ENCODE data around the gene CRYBG3. TPM values are rescaled to one million over a fixed set of nuclear protein-coding genes. Genes with fewer than 3 reads are reported as not detected.

The CRYBG3 gene
- total RNA-seq, 3 donors from 2014 or later (not counting 1 experiment from before 2014, with no cell fraction given): 1.1 to 2.4 (median 1.8) TPM

DNA sequence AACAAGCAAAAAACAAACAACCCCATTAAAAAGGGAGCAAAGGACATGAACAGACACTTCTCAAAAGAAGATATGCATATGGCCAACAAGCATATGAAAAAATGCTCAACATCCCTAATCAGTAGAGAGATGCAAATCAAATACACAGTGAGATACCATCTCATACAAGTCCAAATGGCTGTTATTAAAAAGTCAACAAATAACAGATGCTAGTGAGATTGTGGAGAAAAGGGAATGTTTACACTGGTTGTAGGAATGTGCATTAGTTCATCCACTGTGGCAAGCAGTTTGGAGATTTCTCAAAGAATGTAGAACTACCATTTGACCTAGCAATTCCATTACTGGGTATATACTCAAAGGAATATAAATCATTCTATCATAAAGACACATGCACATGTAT, 105.9 kb downstream of the CRYBG3 start:
- H3K4me1 ChIP-seq (ENCODE audit: control insufficient read depth, insufficient read depth, low read length): no peaks in the 10 kb centered on the region
- no peaks in the 10 kb centered on the region for H3K9me3 ChIP-seq (ENCODE audit: control insufficient read depth, insufficient read depth, low read length)
- no peaks in the 10 kb centered on the region for H3K36me3 Mint-ChIP-seq
- ATAC-seq (no peak), DNase-seq (no peak)
- no peak overlapping the region for H3K27ac ChIP-seq (ENCODE audit: low read length)
- no peaks in the 10 kb centered on the region for H3K27me3 ChIP-seq (ENCODE audit: control insufficient read depth, insufficient read depth, low read length)
- H3K27ac Mint-ChIP-seq: no peak overlapping the region
- no peaks in the 10 kb centered on the region for H3K36me3 ChIP-seq (ENCODE audit: control insufficient read depth, insufficient read depth, low read length)
- no peaks in the 10 kb centered on the region for H3K4me1 Mint-ChIP-seq
- peaks cover 0 to 7% of the 10 kb centered on the region in 2 donors for H3K27me3 Mint-ChIP-seq (ENCODE audit: low read depth in 2 of 2)
- H3K9me3 Mint-ChIP-seq: no peaks in the 10 kb centered on the region
- no peak overlapping the region for H3K4me3 ChIP-seq (ENCODE audit: low read length)
- H3K4me3 Mint-ChIP-seq: no peak overlapping the region
- TF ChIP-seq CTCF (IDR thresholded peaks at IDR 0.05): no peak
- intact Hi-C loops (cut with micrococcal nuclease): no loop called here

DNA sequence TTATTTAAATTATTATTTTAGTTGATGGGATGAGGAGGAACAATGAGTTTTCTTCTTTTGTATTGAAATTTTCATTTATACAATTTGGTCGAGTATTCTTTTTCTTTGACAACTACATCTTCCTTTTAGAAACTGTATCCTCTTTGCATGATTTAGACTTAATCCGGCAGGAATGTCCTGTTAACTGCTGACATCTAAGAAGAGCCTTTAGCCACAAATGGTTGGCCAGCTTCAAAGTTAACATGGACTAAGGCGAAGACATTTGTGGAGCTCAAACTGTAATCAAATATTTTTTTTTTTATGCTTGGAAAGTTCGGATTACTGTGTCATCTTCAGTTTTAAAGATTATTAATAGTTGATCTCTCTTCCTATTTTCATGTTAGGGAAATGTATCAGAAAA, 107.2 kb downstream of the CRYBG3 start:
- H3K36me3 Mint-ChIP-seq: no peaks in the 10 kb centered on the region
- Histone ChIP-seq H3K9me3 (ENCODE audit: control insufficient read depth, insufficient read depth, low read length) (no peaks in the 10 kb centered on the region), H3K4me1 (ENCODE audit: control insufficient read depth, insufficient read depth, low read length) (no peaks in the 10 kb centered on the region), H3K27ac (ENCODE audit: low read length) (no peak overlapping the region), H3K27me3 (ENCODE audit: control insufficient read depth, insufficient read depth, low read length) (no peaks in the 10 kb centered on the region), H3K4me3 (ENCODE audit: low read length) (no peak overlapping the region), H3K36me3 (ENCODE audit: control insufficient read depth, insufficient read depth, low read length) (no peaks in the 10 kb centered on the region)
- no peaks in the 10 kb centered on the region for H3K4me1 Mint-ChIP-seq
- no peaks in the 10 kb centered on the region for H3K9me3 Mint-ChIP-seq
- DNase-seq (no peak), ATAC-seq (no peak)
- peaks cover 0 to 7% of the 10 kb centered on the region in 2 donors for H3K27me3 Mint-ChIP-seq (ENCODE audit: low read depth in 2 of 2)
- WGBS (ENCODE audit: insufficient coverage): 86% methylated on average over 3 of the region's 4 CpGs
- intact Hi-C loops (cut with micrococcal nuclease): no loop called here
- H3K4me3 Mint-ChIP-seq: no peak overlapping the region
- no peak for TF ChIP-seq CTCF (IDR thresholded peaks at IDR 0.05)
- H3K27ac Mint-ChIP-seq: no peak overlapping the region

GRCh38 chr3:97930018-97930417, 108.2 kb downstream of the CRYBG3 start:
- no peaks in the 10 kb centered on the region for H3K4me1 ChIP-seq (ENCODE audit: control insufficient read depth, insufficient read depth, low read length)
- peaks cover 0 to 7% of the 10 kb centered on the region in 2 donors for H3K27me3 Mint-ChIP-seq (ENCODE audit: low read depth in 2 of 2)
- TF ChIP-seq CTCF (IDR thresholded peaks at IDR 0.05): no peak
- H3K36me3 ChIP-seq (ENCODE audit: control insufficient read depth, insufficient read depth, low read length): no peaks in the 10 kb centered on the region
- H3K9me3 Mint-ChIP-seq: no peaks in the 10 kb centered on the region
- H3K36me3 Mint-ChIP-seq: no peaks in the 10 kb centered on the region
- ATAC-seq: no peak
- H3K27ac ChIP-seq (ENCODE audit: low read length): no peak overlapping the region
- no peaks in the 10 kb centered on the region for H3K9me3 ChIP-seq (ENCODE audit: control insufficient read depth, insufficient read depth, low read length)
- no peak overlapping the region for H3K4me3 ChIP-seq (ENCODE audit: low read length)
- intact Hi-C loops (cut with micrococcal nuclease): no loop called here
- H3K27me3 ChIP-seq (ENCODE audit: control insufficient read depth, insufficient read depth, low read length): no peaks in the 10 kb centered on the region
- no peaks in the 10 kb centered on the region for H3K4me1 Mint-ChIP-seq
- H3K4me3 Mint-ChIP-seq: no peak overlapping the region
- H3K27ac Mint-ChIP-seq: no peak overlapping the region
- no peak for DNase-seq

GRCh38 chr3:97931218-97931617, 109.4 kb downstream of the CRYBG3 start:
- Mint-ChIP-seq H3K36me3 (no peaks in the 10 kb centered on the region), H3K4me3 (no peak overlapping the region), H3K4me1 (no peaks in the 10 kb centered on the region), H3K27ac (no peak overlapping the region), H3K9me3 (no peaks in the 10 kb centered on the region), H3K27me3 (ENCODE audit: low read depth in 2 of 2) (peaks cover 0 to 7% of the 10 kb centered on the region in 2 donors)
- 77% methylated on average over 2 of the region's 2 CpGs for WGBS (ENCODE audit: insufficient coverage)
- ATAC-seq: no peak
- Histone ChIP-seq H3K27ac (ENCODE audit: low read length) (no peak overlapping the region), H3K4me3 (ENCODE audit: low read length) (no peak overlapping the region), H3K36me3 (ENCODE audit: control insufficient read depth, insufficient read depth, low read length) (no peaks in the 10 kb centered on the region), H3K9me3 (ENCODE audit: control insufficient read depth, insufficient read depth, low read length) (no peaks in the 10 kb centered on the region), H3K4me1 (ENCODE audit: control insufficient read depth, insufficient read depth, low read length) (no peaks in the 10 kb centered on the region), H3K27me3 (ENCODE audit: control insufficient read depth, insufficient read depth, low read length) (no peaks in the 10 kb centered on the region)
- DNase-seq: no peak
- intact Hi-C loops (cut with micrococcal nuclease): no loop called here
- TF ChIP-seq CTCF (IDR thresholded peaks at IDR 0.05): no peak
